ENCODE results near the gene CEP95. TPM values are rescaled to one million over a fixed set of nuclear protein-coding genes. Genes with fewer than 3 reads are reported as not detected.

CEP95 gene
- total RNA-seq, 1 experiment from 2014 or later, result 67.3 TPM

DNA sequence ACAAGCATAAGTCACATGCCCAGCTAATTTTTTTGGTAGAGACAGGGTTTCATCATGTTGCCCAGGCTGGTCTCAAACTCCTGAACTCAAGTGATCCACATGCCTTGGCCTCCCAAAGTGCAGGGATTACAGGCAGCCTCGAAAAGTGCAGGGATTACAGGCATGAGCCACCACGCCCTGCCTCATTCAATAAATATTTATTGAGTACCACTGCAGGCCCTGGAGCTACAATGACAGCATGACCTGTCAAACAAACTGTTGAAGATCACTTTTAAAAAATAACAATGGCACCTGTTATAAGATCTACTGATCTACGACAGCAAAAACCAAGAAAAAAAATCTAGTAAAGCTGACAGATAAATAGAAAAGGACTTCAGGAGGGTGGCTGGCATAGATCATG, 76.3 kb downstream of the CEP95 start:
- no peak overlapping the region for H4K8ac ChIP-seq (replicated peaks; ENCODE audit: insufficient read length, low read depth, low read length)
- no peak overlapping the region for H3K4ac ChIP-seq (ENCODE audit: low read depth, low read length)
- no peak for DNase-seq
- H4K20me1 ChIP-seq (ENCODE audit: control insufficient read depth, insufficient read depth, insufficient read length), result no peaks in the 10 kb centered on the region
- H3K9me3 ChIP-seq (ENCODE audit: control insufficient read depth, low read depth, low read length), result no peaks in the 10 kb centered on the region
- no peak overlapping the region for H3K14ac ChIP-seq (ENCODE audit: insufficient read depth, low read length)
- no peak overlapping the region for H2BK15ac ChIP-seq (ENCODE audit: low read depth, low read length)
- H3K79me1 ChIP-seq (ENCODE audit: insufficient read depth, low read depth, low read length, poor library complexity, severe bottlenecking), result no peaks in the 10 kb centered on the region
- H2BK12ac ChIP-seq (ENCODE audit: insufficient read length, low read depth, low read length), result no peak overlapping the region
- no peak overlapping the region for H3K56ac ChIP-seq (ENCODE audit: insufficient read length, low read depth, low read length)
- no peak overlapping the region for H3K27ac ChIP-seq (ENCODE audit: insufficient read length, low read depth, low read length)
- Mint-ChIP-seq H3K36me3 (ENCODE audit: insufficient read depth in 1 of 3, low read depth in 3 of 3) (peaks cover 4 to 33% (median 21%) of the 10 kb centered on the region in 3 experiments; a peak in 6 of 7 replicates), H3K27ac (no peak overlapping the region), H3K4me1 (peaks cover 5% of the 10 kb centered on the region in 2 experiments), H3K9me3 (no peaks in the 10 kb centered on the region), H3K4me3 (no peak overlapping the region), H3K27me3 (ENCODE audit: low read depth) (no peaks in the 10 kb centered on the region)
- no peak overlapping the region for H3K18ac ChIP-seq (ENCODE audit: insufficient read length, low read depth, low read length)
- no peaks in the 10 kb centered on the region for H3K79me2 ChIP-seq (ENCODE audit: insufficient read depth, low read length)
- H4K5ac ChIP-seq (ENCODE audit: insufficient read length, low read depth, low read length), result no peak overlapping the region
- no peaks in the 10 kb centered on the region for H3K4me1 ChIP-seq (ENCODE audit: insufficient read depth, low read length)
- no peak overlapping the region for H2BK20ac ChIP-seq (ENCODE audit: low read depth, low read length, poor library complexity, severe bottlenecking)
- H3K23me2 ChIP-seq (ENCODE audit: insufficient read length, low read depth, low read length, poor library complexity, severe bottlenecking), result no peaks in the 10 kb centered on the region
- no peak overlapping the region for H2AFZ ChIP-seq (ENCODE audit: low read length)
- WGBS (ENCODE audit: extremely low coverage, insufficient read length, low lambda C conversion rate), result no CpG with 5 or more reads among the region's 3 CpGs
- H3K23ac ChIP-seq (ENCODE audit: insufficient read length, low read depth, low read length), result no peak overlapping the region
- TF ChIP-seq CTCF (conservative IDR thresholded peaks at IDR 0.05), result no peak
- no peaks in the 10 kb centered on the region for H3K27me3 ChIP-seq (ENCODE audit: insufficient read depth, low read length)
- no peak overlapping the region for H2BK120ac ChIP-seq (ENCODE audit: low read depth, low read length, poor library complexity, severe bottlenecking)
- no peak overlapping the region for H4K91ac ChIP-seq (ENCODE audit: insufficient read length, low read depth, low read length)
- no peak overlapping the region for H3T11ph ChIP-seq (ENCODE audit: low read length)
- no peak overlapping the region for H2BK5ac ChIP-seq (ENCODE audit: insufficient read length, low read length)
- H3K4me2 ChIP-seq (ENCODE audit: insufficient read depth, insufficient read length, low read length), result no peak overlapping the region
- no peak overlapping the region for H2AK5ac ChIP-seq (ENCODE audit: insufficient read length, low read length)
- no peak overlapping the region for H3K9ac ChIP-seq (ENCODE audit: extremely low read depth, insufficient read length, low read length)

Data from H9 (cell line).